GM12873 (cell line): ENCODE measurements around the gene BCL11B.

Experiments used
- CTCF ChIP-seq: IDR thresholded peaks from 2 replicates; pipeline ENCODE4 v1.5.1; 2012; ENCODE audit warnings: low read depth, mild to moderate bottlenecking, moderate library complexity, low read length, control low read depth; ENCODE audit not compliant: insufficient read depth; ENCODE audit errors: missing control alignments

The BCL11B gene

DNA sequence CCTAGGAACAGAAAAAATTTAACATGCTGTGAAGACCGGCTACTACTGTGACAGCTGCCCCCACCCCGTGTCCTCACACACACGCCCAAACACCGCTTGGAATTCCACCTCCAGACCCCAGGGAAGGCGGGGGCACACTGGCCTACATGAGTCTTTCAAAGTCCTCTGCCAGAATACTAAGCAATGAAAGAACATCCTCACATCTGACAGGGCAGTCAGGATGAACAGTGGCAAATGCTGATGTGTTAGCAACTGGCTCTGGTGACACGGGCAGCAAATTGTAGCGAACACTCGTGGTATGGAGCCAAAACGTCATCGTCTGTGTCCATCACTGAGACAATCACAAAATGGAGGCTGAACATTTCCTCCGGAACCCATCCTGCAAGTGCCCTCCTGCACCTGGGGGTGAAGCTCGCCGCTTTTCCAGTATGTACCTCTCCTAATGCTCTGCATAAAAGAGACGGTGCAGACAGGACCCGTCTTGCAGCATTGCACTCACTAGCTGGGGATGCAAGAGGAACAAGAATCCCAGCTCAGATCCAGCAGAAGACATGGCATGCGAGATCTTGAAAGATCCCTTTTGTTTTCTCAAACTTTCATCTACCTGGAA lies 94.8 kb downstream of the BCL11B start:
- TF ChIP-seq CTCF, result no peak

DNA sequence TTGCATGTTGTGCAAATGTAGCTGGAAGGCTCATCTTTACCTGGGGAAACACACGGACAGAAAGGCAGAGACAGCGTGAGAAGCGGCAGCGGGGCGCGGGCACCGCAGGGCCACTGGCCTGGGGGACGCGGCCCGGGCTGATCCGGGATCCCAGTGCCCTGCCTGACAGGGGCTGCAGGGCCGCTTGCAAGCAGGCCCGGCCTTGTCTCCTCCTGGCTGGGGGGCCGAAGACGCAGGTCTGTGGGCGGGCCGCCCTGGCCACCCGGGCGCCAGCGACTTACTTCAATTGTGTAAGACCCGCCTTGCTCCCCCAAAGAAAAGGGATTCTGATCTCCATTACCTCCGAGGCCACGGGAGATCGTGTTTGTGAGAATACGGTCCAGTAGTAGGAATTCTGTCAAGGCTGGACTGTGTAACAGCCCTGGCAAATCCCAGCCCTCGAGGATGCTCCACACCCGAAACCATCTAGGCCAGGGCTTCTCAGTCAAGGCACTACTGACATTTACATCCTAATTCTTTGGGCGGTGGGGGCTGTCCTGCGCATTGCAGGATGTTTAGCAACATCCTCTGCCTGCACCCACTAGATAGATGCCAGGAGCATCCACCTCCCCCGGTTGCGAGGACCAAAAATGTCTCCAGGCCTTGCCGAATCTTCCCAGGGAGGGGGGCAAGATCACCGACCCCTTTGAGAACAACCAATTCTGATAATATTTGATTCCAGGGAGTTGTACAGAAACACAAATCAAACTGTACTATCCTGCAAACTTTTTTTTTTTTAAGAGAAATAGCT lies 95.6 kb downstream of the BCL11B start:
- no peak for TF ChIP-seq CTCF

GRCh38 chr14:99175331-99176155 lies 96.5 kb downstream of the BCL11B start:
- TF ChIP-seq CTCF, result no peak

DNA sequence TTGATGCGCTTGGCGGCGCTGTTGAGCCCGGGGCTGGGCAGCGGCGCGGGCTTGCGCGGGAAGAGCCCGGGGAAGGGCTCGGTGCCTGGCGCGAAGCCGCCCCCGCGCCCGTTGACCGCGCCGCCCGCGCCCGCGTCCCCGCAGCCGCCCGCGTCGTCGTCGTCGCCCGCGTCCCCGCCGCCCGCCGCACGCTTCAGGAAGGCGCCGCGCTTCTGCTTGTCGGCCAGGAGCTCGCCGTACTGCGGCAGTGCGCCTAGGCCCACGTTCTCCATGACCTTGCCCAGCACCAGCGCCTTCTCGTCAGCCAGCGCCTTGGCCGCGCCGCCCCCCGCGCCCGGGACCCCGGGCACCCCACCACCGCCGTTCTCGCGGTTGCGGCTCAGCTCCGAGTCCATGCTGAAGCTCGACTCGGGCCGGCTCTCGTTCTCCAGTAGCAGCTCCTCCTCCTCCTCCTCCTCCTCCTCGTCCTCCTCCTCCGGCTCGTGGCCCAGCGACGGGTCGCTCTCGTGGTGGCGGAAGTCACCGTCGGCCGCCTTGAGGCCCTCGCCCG lies 97.2 kb downstream of the BCL11B start:
- TF ChIP-seq CTCF, result no peak

DNA sequence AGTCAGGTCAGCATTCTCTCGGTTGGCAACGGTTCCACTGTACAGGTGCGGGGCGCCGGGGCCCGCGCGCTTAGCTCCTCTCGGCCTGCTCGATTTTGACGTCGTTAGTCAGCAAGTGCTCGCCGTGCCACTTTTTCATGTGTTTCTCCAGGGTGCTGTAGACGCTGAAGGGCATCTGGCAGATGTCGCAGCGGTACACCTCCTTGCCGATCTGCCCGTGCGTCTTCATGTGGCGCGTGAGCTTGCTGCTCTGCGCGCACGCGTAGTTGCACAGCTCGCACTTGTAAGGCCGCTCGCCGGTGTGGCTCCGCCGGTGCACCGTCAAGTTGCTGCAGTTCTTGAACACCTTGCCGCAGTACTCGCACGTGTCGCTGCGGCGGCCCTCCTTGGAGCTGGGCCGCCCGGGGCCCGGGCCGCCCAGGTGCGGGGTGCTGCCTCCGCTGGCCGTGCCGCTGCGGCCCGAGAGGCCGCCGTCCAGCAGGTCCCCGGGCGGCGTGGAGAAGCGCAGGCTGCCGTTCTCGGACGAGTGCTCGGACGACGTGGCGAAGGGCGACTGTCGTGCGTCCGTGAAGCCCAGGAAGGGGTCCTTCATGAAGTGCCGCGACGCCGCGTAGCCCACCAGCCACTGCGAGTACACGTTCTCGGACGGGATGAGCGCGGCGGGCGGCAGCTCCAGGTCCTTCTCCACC lies 97.8 kb downstream of the BCL11B start:
- TF ChIP-seq CTCF, result no peak

DNA sequence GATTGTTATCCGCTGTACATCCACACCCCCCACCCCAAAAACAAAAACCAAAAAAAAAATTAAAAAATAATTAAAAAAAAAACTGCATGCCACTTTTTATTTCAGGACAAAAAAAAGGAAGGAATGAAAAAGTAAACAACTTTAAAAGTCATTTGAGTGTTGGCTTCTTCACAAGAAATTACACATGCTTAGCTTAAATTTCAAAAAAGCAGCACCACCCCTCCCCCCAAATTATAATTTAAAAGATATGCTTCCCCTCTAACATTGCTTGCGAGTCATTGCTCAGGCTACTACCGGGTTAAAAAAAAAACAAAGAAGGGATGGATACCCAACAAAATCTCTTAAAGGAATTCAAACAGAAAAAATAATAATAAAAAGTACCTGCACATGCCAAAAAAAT lies 98.5 kb downstream of the BCL11B start:
- no peak for TF ChIP-seq CTCF
